Memory B cell (primary cell): ENCODE data around the gene GRPEL2.

Source experiments
- ATAC-seq: fragments of 150-1000 bp; cut with Tn5 transposase; 2 replicates; pipeline ENCODE4 v1.10.0; 2021; ENCODE audit warnings: low read depth, mild to moderate bottlenecking, moderate library complexity
- DNase-seq, 2 donors: peaks; one replicate each; pipeline ENCODE4 v3.0.0; 2022; ENCODE audit warnings: low spot score in 2 of 2
- H3K27ac Mint-ChIP-seq: one replicate; pipeline ENCODE4 v1.8.0; 2022; ENCODE audit warnings: mild to moderate bottlenecking, moderate library complexity, mixed read lengths
- H3K27me3 Mint-ChIP-seq: one replicate; pipeline ENCODE4 v1.8.0; 2022; ENCODE audit warnings: mixed read lengths
- H3K36me3 Mint-ChIP-seq: one replicate; pipeline ENCODE4 v1.8.0; 2022; ENCODE audit warnings: mild to moderate bottlenecking, mixed read lengths
- H3K4me1 Mint-ChIP-seq: one replicate; pipeline ENCODE4 v1.8.0; 2022; ENCODE audit warnings: mixed read lengths
- H3K4me3 Mint-ChIP-seq: one replicate; pipeline ENCODE4 v1.8.0; 2022; ENCODE audit warnings: mild to moderate bottlenecking, moderate library complexity, mixed read lengths
- H3K9me3 Mint-ChIP-seq: one replicate; pipeline ENCODE4 v1.8.0; 2022; ENCODE audit warnings: mixed read lengths

GRPEL2 gene

DNA sequence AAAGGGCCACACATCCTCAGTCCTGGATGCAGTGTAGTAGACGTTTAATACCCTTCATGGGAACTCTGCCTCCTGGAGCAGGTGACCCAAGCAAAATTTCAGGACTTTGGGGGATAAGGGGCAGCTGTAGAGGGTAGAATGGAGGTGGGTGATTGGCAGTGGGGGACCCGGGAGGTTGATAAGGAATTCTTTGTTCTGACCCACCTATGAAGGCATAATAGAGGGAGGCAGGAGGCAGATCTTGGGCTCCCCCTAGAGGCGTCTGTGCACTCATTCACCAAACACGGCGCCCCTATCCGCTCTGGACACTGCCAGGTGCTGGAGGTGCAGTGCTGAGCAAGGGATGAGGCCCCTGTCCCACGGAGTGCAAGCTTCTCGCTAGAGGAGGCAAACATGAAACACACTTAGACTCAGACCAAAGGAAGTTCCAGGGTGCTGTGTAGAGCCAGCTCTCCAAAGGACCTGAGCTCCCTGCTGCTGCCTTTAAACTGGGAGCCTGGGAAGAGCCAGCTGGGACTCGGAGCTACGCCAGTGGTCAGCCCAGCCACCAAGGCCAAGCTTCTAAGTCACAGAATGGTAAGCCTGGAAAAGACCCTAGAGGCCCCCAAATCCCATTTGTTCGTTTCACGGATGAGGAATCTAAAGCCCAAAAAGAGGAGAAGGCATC lies 26.1 kb downstream of the GRPEL2 start:
- no peaks in the 10 kb centered on the region for H3K36me3 Mint-ChIP-seq
- no peaks in the 10 kb centered on the region for H3K27me3 Mint-ChIP-seq
- ATAC-seq (peak; percentile 85), DNase-seq (peak; percentile 53 to 62)
- no peak overlapping the region for H3K4me3 Mint-ChIP-seq
- no peaks in the 10 kb centered on the region for H3K9me3 Mint-ChIP-seq
- H3K27ac Mint-ChIP-seq, result peak overlapping the region; percentile 61
- peaks cover 4% of the 10 kb centered on the region for H3K4me1 Mint-ChIP-seq

DNA sequence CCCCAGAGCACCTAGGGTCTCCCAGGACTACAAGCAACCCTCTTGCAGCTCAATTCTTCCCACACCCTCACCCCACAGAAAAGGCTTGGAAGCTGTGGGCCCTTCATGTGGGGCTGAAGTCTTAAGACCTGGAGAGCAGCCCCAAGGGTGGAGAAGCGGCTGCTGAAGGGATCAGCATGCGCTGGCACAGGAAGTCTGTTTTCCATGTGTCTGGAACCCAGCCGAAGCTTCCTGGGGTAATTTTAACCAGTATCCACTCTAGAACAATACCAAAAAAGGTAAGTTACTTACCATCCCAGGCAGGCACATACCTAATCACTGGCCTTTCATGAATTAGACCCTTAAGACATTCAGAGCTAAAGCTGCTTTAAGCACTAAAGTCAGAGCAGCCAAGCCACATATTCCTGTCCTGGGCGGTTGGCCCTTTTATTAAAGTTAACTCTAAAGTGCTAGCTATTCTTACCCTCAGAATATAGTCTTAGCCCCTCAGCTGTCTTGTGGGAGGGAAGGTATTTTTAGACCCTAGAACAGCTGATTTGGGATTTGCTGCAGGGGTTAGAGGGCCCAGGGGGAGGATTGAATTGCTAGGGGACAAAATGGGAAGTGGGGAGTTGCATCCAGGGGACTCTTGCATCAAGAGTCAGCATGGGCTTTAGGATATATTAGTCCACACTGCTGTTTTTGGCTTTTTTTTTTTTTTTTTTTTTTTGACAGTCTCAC lies 26.9 kb downstream of the GRPEL2 start:
- Mint-ChIP-seq H3K27ac (no peak overlapping the region), H3K4me3 (no peak overlapping the region), H3K4me1 (peaks cover 4% of the 10 kb centered on the region), H3K27me3 (no peaks in the 10 kb centered on the region), H3K36me3 (peaks cover 2% of the 10 kb centered on the region), H3K9me3 (no peaks in the 10 kb centered on the region)
- ATAC-seq, result no peak
- DNase-seq, result no peak

DNA sequence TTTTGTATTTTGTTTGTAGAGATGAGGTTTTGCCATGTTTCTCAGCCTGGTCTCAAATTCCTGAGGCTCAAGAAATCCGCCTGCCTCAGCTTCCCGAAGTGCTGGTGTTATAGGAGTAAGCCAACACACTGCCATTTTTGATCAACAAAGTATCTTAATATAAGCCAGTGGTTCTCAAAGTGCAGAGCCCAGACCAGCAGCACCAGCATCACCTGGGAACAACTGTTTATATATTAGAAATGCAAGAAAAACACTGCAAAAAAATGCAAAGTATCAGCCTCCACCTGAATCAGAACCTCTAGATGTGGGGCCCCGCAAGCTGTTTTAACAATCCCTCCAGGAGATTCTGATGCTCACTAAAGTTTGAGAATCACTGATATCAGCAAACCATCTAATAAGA lies 27.6 kb downstream of the GRPEL2 start:
- H3K27me3 Mint-ChIP-seq, result no peaks in the 10 kb centered on the region
- peaks cover 2% of the 10 kb centered on the region for H3K36me3 Mint-ChIP-seq
- DNase-seq (no peak), ATAC-seq (no peak)
- no peak overlapping the region for H3K4me3 Mint-ChIP-seq
- H3K9me3 Mint-ChIP-seq, result no peaks in the 10 kb centered on the region
- no peak overlapping the region for H3K27ac Mint-ChIP-seq
- H3K4me1 Mint-ChIP-seq, result peaks cover 4% of the 10 kb centered on the region

DNA sequence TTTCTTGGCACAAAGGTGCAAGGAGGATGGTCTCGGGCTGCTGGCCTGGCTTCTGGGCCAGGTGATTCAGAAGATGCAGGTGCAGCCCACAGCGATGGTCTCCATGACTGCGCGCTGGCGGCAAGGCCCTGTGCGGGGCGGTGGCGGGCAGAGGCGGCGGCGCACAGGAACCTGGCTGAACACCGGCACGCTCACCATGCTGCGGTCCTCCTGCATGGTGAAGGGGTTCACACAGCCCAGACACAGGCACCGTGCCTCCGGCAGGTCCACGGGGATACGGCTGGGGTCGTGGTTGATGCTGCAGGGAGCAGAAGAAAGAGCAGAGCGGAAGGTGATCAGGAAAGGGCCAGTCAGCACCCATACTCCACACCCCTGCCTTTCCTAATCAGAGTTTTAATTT lies 29.0 kb downstream of the GRPEL2 start:
- no peak overlapping the region for H3K4me3 Mint-ChIP-seq
- ATAC-seq, result no peak
- peaks cover 2% of the 10 kb centered on the region for H3K36me3 Mint-ChIP-seq
- no peak for DNase-seq
- H3K9me3 Mint-ChIP-seq, result no peaks in the 10 kb centered on the region
- H3K27me3 Mint-ChIP-seq, result no peaks in the 10 kb centered on the region
- H3K27ac Mint-ChIP-seq, result no peak overlapping the region
- H3K4me1 Mint-ChIP-seq, result peaks cover under 1% of the 10 kb centered on the region

DNA sequence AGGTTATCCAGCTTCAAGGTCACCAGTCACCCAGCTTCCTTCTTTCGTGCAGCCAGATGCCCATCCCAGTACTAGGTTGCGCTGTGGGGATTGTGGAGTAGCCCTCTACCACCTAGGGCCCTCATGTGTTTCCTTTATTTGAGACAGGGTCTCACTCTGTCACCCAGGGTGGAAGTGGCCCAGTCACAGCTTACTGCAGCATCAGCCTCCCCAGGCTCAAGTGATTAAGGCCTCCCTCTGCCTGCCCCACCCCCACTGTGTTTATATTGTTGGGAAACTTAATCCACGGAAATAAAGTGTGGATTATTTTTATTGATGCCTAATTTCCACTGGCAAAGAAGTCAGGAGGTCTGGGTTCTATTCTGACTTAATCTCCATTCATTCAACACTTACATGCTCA lies 29.5 kb downstream of the GRPEL2 start:
- peaks cover 2% of the 10 kb centered on the region for H3K36me3 Mint-ChIP-seq
- DNase-seq (no peak), ATAC-seq (no peak)
- H3K4me3 Mint-ChIP-seq, result no peak overlapping the region
- H3K27ac Mint-ChIP-seq, result no peak overlapping the region
- no peaks in the 10 kb centered on the region for H3K27me3 Mint-ChIP-seq
- H3K4me1 Mint-ChIP-seq, result no peaks in the 10 kb centered on the region
- H3K9me3 Mint-ChIP-seq, result no peaks in the 10 kb centered on the region

DNA sequence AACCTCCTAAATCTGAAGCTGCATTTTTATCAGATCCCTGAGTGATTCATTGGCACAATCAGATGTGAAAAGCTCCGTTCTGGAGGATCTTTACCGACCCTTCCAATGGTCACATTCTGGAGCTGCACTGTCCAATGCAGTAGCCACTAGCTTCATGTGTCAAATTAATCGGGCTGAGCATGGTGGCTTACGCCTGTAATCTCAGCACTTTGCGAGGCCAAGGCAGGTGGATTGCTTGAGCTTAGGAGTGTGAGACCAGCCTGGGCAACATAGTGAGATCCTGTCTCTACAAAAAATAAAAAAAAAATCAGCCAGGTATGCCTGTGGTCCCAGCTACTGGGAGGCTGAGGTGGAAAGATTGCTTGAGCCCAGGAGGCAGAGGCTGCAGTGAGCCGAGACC lies 30.1 kb downstream of the GRPEL2 start:
- Mint-ChIP-seq H3K27ac (no peak overlapping the region), H3K4me1 (no peaks in the 10 kb centered on the region), H3K36me3 (peaks cover 2% of the 10 kb centered on the region), H3K4me3 (no peak overlapping the region), H3K27me3 (no peaks in the 10 kb centered on the region), H3K9me3 (no peaks in the 10 kb centered on the region)
- DNase-seq, result no peak
- ATAC-seq, result no peak

DNA sequence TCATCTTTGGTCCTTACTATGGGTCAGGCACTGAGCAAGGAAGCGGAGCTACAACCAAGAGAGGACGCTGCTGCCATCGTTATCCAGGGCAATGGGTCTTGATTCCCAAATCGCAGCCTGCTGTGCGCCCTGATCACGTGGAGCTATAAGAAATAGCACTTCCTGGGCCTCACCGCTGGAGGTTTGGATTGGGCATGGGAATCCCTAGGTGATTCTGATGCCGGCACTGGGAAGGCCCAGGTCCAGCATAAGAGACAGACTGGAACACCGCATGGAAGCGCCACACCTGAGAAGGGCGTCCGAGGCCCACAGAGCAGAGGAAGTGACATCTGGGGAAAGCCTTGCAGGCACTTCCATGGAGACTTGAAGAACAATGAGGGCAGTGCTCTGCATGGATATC lies 30.8 kb downstream of the GRPEL2 start:
- H3K9me3 Mint-ChIP-seq, result no peaks in the 10 kb centered on the region
- DNase-seq (no peak), ATAC-seq (no peak)
- H3K4me1 Mint-ChIP-seq, result no peaks in the 10 kb centered on the region
- H3K36me3 Mint-ChIP-seq, result peaks cover 2% of the 10 kb centered on the region
- no peak overlapping the region for H3K27ac Mint-ChIP-seq
- no peak overlapping the region for H3K4me3 Mint-ChIP-seq
- H3K27me3 Mint-ChIP-seq, result no peaks in the 10 kb centered on the region

DNA sequence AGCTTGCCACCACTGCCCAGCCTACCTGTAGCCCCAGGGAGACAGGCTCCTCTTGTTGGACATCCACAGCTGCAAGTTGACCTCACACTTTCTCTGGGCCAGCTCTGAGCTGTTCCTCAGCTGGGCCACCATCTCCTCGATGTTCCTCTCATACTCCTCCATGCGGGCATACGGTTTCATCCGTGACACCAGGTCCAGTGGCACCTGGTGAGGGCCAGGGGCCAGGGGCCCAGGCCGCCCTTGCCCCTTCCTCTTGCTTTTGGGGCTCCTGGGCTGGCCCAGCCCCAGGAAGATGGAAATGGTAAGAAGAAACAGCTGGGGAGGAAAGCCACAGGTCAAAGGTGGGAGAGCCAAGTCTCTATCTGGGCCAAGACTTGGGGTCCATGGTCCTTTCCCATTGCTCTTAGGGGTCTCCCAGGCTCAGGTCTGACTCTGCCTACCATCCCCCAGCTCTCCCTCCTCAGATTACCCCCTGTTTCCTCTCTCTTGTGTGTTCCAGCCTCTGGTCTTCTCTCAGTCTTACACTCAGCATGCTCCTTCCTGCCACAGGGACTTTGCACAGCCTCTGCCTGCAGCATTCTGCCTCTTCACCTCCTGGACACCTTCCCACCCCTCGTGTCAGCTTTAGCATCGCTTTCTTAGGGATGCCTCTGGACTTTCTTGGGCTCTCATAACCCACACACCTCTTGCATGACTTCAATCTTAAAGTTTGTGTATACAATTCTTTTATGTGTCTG lies 31.6 kb downstream of the GRPEL2 start:
- no peak overlapping the region for H3K4me3 Mint-ChIP-seq
- no peaks in the 10 kb centered on the region for H3K27me3 Mint-ChIP-seq
- peaks cover 3% of the 10 kb centered on the region for H3K4me1 Mint-ChIP-seq
- no peak for DNase-seq
- no peak overlapping the region for H3K27ac Mint-ChIP-seq
- no peaks in the 10 kb centered on the region for H3K9me3 Mint-ChIP-seq
- no peak for ATAC-seq
- H3K36me3 Mint-ChIP-seq, result peaks cover 2% of the 10 kb centered on the region

DNA sequence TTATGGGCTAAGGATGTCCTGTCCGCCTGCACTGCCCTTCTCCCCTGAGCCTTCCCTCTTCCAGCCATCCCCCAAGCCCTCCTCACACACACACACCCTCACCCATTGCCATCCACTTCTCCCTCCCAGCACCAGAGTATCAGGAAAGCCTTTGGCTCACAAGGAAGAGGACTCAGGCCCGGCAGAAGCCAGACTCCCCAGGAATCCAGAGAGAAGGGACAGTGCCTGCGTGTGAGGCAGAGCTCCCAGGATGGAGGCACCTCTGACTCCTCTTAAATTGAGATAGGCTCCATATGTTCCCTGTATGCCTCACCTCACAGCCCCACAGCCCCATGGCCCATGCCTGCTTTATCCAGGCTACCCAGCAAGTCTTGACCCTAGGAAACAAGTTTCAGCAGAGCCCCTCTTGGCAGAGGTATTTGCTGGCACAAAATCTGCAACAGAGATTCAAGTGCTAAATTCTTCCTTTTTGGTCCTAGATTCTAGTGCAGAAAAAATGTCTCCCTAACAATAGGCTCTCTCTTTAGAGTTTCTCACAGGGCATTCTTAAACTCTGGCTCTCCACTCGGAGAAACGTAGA lies 33.0 kb downstream of the GRPEL2 start:
- Mint-ChIP-seq H3K27ac (no peak overlapping the region), H3K27me3 (no peaks in the 10 kb centered on the region), H3K4me1 (peaks cover 4% of the 10 kb centered on the region), H3K4me3 (no peak overlapping the region), H3K9me3 (no peaks in the 10 kb centered on the region), H3K36me3 (peaks cover 2% of the 10 kb centered on the region)
- DNase-seq (no peak), ATAC-seq (no peak)

DNA sequence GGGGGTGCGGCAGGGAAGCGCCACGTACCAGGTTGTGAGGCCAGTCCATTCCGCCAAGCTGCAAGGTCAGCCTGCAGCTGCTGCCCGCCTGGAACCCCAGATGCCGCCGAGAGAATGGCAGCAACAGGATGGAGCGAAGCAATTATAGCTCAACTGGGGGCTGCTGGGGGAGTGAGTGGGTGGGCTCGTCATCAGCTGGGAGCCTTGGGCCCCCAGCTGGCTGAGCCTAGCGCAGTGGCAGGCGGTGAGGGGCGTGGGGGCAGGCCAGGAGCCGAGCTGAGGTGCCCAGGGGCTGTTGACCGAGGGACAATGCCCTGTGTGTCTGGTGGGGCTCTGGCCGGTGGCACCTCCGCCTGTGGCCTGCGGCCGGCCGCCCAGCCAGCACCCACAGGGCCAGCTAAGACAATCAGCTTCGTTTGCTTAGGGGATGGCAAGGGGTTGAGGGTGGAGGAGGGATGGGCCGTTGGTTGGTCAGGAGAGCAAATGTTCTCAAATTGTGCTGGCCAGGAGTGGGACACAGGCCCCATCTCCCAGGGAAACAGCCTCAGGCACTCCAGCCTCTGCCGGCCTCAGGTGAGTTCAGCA lies 34.0 kb downstream of the GRPEL2 start, which contains the start of gene IL17B:
Gene IL17B (minus strand): TSS at position 116 of the 585 bp plus-strand sequence. CDS start 67 bp downstream, at position 49.
- H3K9me3 Mint-ChIP-seq, result no peaks in the 10 kb centered on the region
- DNase-seq (no peak), ATAC-seq (no peak)
- no peaks in the 10 kb centered on the region for H3K27me3 Mint-ChIP-seq
- no peak within 1 kb of the TSS for H3K27ac Mint-ChIP-seq
- peaks cover 2% of the 10 kb centered on the region for H3K36me3 Mint-ChIP-seq
- no peak within 1 kb of the TSS for H3K4me3 Mint-ChIP-seq
- H3K4me1 Mint-ChIP-seq, result peaks cover 4% of the 10 kb centered on the region

DNA sequence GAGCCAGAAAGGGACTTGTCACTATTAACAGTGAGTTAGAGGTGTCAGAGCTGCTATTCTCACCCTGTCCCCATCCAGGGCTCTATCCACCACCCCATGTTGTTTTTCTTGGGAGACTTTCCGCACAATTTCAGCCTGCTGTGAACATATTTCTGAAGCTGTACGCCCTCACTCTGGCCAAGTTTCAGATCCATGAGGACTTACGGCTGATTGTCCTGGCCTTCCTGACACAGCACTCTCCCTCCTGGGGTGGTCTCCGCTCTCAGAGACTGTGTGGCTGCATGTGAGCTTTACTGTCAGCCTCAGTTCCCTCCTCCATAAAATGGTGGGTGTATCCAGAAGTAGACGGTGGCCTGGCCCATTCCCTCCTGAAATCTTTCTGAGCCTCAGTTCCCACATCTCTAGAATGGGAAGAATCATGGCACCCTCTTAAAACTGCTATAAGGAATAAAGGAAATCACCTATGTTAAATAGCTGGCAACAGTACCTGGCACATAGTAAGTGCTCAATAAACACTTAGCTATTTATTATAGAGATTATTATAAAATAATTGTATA lies 34.6 kb downstream of the GRPEL2 start:
- ATAC-seq, result no peak
- Mint-ChIP-seq H3K9me3 (no peaks in the 10 kb centered on the region), H3K27ac (no peak overlapping the region), H3K27me3 (no peaks in the 10 kb centered on the region), H3K4me1 (peaks cover 4% of the 10 kb centered on the region), H3K4me3 (no peak overlapping the region), H3K36me3 (peaks cover 2% of the 10 kb centered on the region)
- DNase-seq, result no peak

DNA sequence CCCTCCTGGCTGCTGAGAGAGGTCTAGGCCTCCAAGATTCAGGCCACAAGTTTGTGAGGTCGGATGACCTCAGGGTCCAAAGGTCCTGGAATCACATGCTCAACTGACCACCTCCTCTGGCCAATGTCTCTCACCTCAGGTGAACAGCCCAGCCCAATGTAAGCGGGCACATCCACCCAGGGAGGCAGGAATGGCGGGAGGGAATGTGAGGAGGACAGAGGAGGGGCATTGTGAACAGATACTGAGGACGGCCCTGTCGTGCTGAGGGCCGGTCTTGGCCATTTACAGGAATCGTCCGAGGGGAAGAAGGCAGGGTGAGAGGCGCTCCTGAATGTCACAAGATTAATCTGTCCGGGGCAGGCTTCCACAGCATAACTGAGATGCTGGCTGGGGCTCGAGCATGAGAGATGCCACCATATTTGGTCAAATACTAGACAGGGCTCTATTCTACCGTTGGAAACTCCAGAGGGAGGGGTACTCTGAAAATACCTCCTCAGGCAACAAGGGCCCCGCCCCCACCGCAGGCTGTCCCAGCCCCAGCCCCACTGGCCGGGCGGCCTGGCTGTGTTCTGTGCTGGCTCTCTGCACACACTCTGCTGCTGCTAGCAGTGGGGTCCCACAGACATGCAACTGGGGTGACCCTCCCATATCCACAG lies 35.3 kb downstream of the GRPEL2 start:
- Mint-ChIP-seq H3K36me3 (peaks cover 2% of the 10 kb centered on the region), H3K27me3 (no peaks in the 10 kb centered on the region), H3K4me1 (peaks cover 4% of the 10 kb centered on the region), H3K27ac (no peak overlapping the region), H3K4me3 (no peak overlapping the region), H3K9me3 (no peaks in the 10 kb centered on the region)
- DNase-seq (no peak), ATAC-seq (no peak)

DNA sequence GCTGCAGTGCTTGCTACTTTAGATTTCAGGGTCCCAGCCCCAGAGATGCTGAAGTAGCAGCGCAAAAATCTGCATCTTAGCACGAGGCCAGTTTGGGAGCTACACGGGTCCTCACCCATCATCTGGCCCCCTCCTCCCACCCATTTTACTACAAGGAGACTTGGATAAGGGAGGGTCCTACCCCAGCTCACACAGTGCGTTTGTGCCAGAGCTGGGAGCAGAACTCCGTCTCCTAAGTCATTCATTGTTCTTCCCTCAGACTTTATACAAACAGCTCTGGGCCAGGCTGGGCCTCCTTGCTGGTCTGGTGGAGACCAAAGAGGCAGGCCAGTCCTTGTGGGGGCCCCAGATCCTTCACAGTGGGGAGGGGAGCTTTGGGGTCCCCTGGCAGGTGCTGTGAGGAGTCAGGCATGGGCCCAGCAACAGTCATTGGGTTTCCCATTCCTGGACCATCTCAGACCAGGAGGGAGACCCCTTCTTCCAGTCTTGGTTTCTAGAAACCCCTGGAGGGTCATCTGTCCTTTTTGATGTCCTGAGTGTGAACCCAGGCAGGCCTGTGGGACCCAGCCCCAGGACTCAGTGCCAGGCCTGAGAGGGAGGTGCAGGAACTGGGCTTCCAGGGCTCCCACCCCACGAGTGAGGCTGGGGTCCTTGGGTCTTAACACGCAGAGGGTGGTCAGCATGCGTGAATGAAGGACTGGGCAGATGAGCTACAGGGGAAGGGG lies 36.1 kb downstream of the GRPEL2 start:
- H3K9me3 Mint-ChIP-seq, result no peaks in the 10 kb centered on the region
- no peak overlapping the region for H3K27ac Mint-ChIP-seq
- ATAC-seq (no peak), DNase-seq (no peak)
- H3K4me1 Mint-ChIP-seq, result peaks cover 4% of the 10 kb centered on the region
- no peaks in the 10 kb centered on the region for H3K27me3 Mint-ChIP-seq
- no peak overlapping the region for H3K4me3 Mint-ChIP-seq
- H3K36me3 Mint-ChIP-seq, result peaks cover 2% of the 10 kb centered on the region
